ENCODE results near the gene GRIA1. TPM values are rescaled to one million over a fixed set of nuclear protein-coding genes. Genes with fewer than 3 reads are reported as not detected.

The GRIA1 gene
- total and polyA plus RNA-seq, 2 of the 4 experiments (the other 2 are of a cell fraction): 0.48 to 1.3 TPM

GRCh38 chr5:153594785-153595184 is 104.3 kb downstream of the GRIA1 start:
- no peaks in the 10 kb centered on the region for H3K79me1 ChIP-seq (ENCODE audit: low read depth in 1 of 2, low read length in 2 of 2)
- DNase-seq: no peak
- H2AFZ ChIP-seq (replicated peaks; ENCODE audit: low read length, poor library complexity): no peak overlapping the region
- H3K4me3 ChIP-seq (ENCODE audit: insufficient read depth, low read depth, low read length): no peak overlapping the region
- dilution Hi-C loops (cut with HindIII; ENCODE audit: low sequenced_read_pairs, unreplicated experiment) (no loop called here), in situ Hi-C loops (cut with MboI; ENCODE audit: low sequenced_read_pairs) (no loop called here), intact Hi-C loops (cut with micrococcal nuclease) (no loop called here)
- no peaks in the 10 kb centered on the region for H3K9me1 ChIP-seq (ENCODE audit: insufficient read depth, low read length)
- no peak overlapping the region for H3K14ac ChIP-seq (replicated peaks; ENCODE audit: low read depth, low read length)
- no peaks in the 10 kb centered on the region for H3K4me1 ChIP-seq (ENCODE audit: control insufficient read depth, insufficient read depth, low read length)
- H3K36me3 ChIP-seq (ENCODE audit: control insufficient read depth, insufficient read depth, low read length): no peaks in the 10 kb centered on the region
- no peak overlapping the region for H2BK120ac ChIP-seq (ENCODE audit: low read depth, low read length)
- no peak overlapping the region for H3K4ac ChIP-seq (ENCODE audit: low read depth, low read length)
- no peaks in the 10 kb centered on the region for H3K27me3 ChIP-seq (ENCODE audit: control insufficient read depth, insufficient read depth, low read length)
- no peak overlapping the region for H4K5ac ChIP-seq (ENCODE audit: low read depth, low read length)
- ChIA-PET CTCF (interaction anchor here (1.1 kb wide), 1 partner anchor 8 kb away, joined by 3 read pairs; no protein-coding TSS in a partner anchor), POLR2A (ENCODE audit: unreplicated experiment) (no interaction called here)
- H3K23ac ChIP-seq (ENCODE audit: low read depth, low read length): no peak overlapping the region
- H2BK5ac ChIP-seq (ENCODE audit: low read depth, low read length, poor library complexity, severe bottlenecking): no peak overlapping the region
- no peak overlapping the region for H2AK5ac ChIP-seq (ENCODE audit: low read depth, low read length)
- H3K56ac ChIP-seq (ENCODE audit: extremely low read depth, insufficient read depth, low read length): no peak overlapping the region
- H4K8ac ChIP-seq (ENCODE audit: low read depth in 2 of 2, low read length in 2 of 2): no peak overlapping the region
- no peak overlapping the region for H3K4me2 ChIP-seq (ENCODE audit: low read depth, low read length)
- H4K20me1 ChIP-seq (ENCODE audit: insufficient read depth, low read length): no peaks in the 10 kb centered on the region
- H3K9ac ChIP-seq (ENCODE audit: low read depth, low read length): no peak overlapping the region
- no peak overlapping the region for H2AK9ac ChIP-seq (replicated peaks; ENCODE audit: low read depth, low read length, poor library complexity)
- TF ChIP-seq ELK1 (IDR thresholded peaks at IDR 0.05; ENCODE audit: borderline replicate concordance, low read depth, low read length) (no peak), MXI1 (IDR thresholded peaks at IDR 0.05; ENCODE audit: borderline replicate concordance, low read depth, low read length) (no peak), MAFK (IDR thresholded peaks at IDR 0.05; ENCODE audit: low read depth, low read length) (no peak), POLR2A (IDR thresholded peaks at IDR 0.05; ENCODE audit: low read depth, low read length) (no peak), BHLHE40 (IDR thresholded peaks at IDR 0.05; ENCODE audit: low read depth, low read length) (no peak), CHD1 (IDR thresholded peaks at IDR 0.05; ENCODE audit: low read depth, low read length) (no peak), SMC3 (IDR thresholded peaks at IDR 0.05; ENCODE audit: low read depth, low read length) (no peak), RFX5 (IDR thresholded peaks at IDR 0.05; ENCODE audit: low read depth, low read length) (no peak), MAZ (IDR thresholded peaks at IDR 0.05; ENCODE audit: borderline replicate concordance, low read depth, low read length) (no peak), NFE2L2 (IDR thresholded peaks at IDR 0.05; ENCODE audit: low read depth, low read length) (no peak), USF2 (IDR thresholded peaks at IDR 0.05; ENCODE audit: low read depth, low read length) (no peak)
- no peaks in the 10 kb centered on the region for H3K9me3 ChIP-seq (ENCODE audit: control insufficient read depth, insufficient read depth, low read length)
- H4K91ac ChIP-seq (ENCODE audit: insufficient read depth, low read depth, low read length): no peak overlapping the region
- H2BK20ac ChIP-seq (ENCODE audit: low read depth, low read length): no peak overlapping the region
- H2BK15ac ChIP-seq (ENCODE audit: low read depth, low read length): no peak overlapping the region
- no peak for ATAC-seq (ENCODE audit: low read depth)
- H3K18ac ChIP-seq (ENCODE audit: low read depth, low read length): no peak overlapping the region
- BruUV-seq (replicated peaks): no TSS peak
- no peak overlapping the region for H3K27ac ChIP-seq (ENCODE audit: insufficient read depth, low read length)
